KMS-11 (cell line): ENCODE data around the gene GPR176.

Experiments used
- H2AFZ ChIP-seq: fragments of 200-600 bp; sonication (generic); 2 replicates; pipeline ENCODE4 v1.6.1; 2016; ENCODE audit warnings: antibody characterized with exemption, mixed run types, low read depth
- H3K27ac ChIP-seq: fragments of 200-600 bp; sonication (generic); 2 replicates; pipeline ENCODE4 v1.6.1; 2016; ENCODE audit warnings: mild to moderate bottlenecking, mixed run types
- H3K27me3 ChIP-seq: fragments of 200-600 bp; sonication (generic); 2 replicates; pipeline ENCODE4 v1.6.1; 2017; ENCODE audit warnings: mild to moderate bottlenecking, low read depth, mixed run types, moderate library complexity; ENCODE audit not compliant: insufficient read depth
- H3K36me3 ChIP-seq: fragments of 200-600 bp; sonication (generic); 2 replicates; pipeline ENCODE4 v1.6.1; 2017; ENCODE audit warnings: mild to moderate bottlenecking, mixed run types; ENCODE audit not compliant: insufficient read depth
- H3K4me1 ChIP-seq: fragments of 200-600 bp; sonication (generic); 2 replicates; pipeline ENCODE4 v1.6.1; 2016; ENCODE audit warnings: mild to moderate bottlenecking, low read depth, mixed run types; ENCODE audit not compliant: poor library complexity, severe bottlenecking
- H3K4me2 ChIP-seq: fragments of 200-600 bp; sonication (generic); 2 replicates; pipeline ENCODE4 v1.7.0; 2016; ENCODE audit warnings: mild to moderate bottlenecking, mixed run types
- H3K4me3 ChIP-seq: fragments of 200-600 bp; sonication (generic); IDR thresholded peaks from 2 replicates; pipeline ENCODE4 v1.6.1; 2017; ENCODE audit warnings: low read depth, low read length, mixed read lengths; ENCODE audit not compliant: insufficient read depth
- H3K79me2 ChIP-seq: fragments of 200-600 bp; sonication (generic); 2 replicates; pipeline ENCODE4 v1.6.1; 2016; ENCODE audit warnings: low read depth, mixed run types; ENCODE audit not compliant: insufficient read depth
- H3K9ac ChIP-seq: fragments of 200-600 bp; sonication (generic); 2 replicates; pipeline ENCODE4 v1.6.1; 2016; ENCODE audit warnings: mild to moderate bottlenecking, mixed run types
- H4K20me1 ChIP-seq: fragments of 200-600 bp; sonication (generic); 2 replicates; pipeline ENCODE4 v1.6.1; 2016; ENCODE audit warnings: mild to moderate bottlenecking, mixed run types; ENCODE audit not compliant: insufficient read depth
- CTCF ChIP-seq: fragments of 200-600 bp; sonication (generic); conservative IDR thresholded peaks from 2 replicates; pipeline ENCODE4 v1.6.1; 2017; ENCODE audit warnings: low read depth, mild to moderate bottlenecking, antibody characterized with exemption, low read length, moderate library complexity, mixed read lengths

GPR176 gene

GRCh38 chr15:39788800-39789565, 131.1 kb downstream of the GPR176 start:
- no peak for TF ChIP-seq CTCF
- H3K4me1 ChIP-seq = peaks cover 49% of the 10 kb centered on the region
- H3K9ac ChIP-seq = no peak overlapping the region
- H2AFZ ChIP-seq = peak overlapping the region; percentile 6; the same call in 1 of the 2 replicates
- H3K36me3 ChIP-seq = no peaks in the 10 kb centered on the region
- H3K27me3 ChIP-seq = no peaks in the 10 kb centered on the region
- H3K79me2 ChIP-seq = peaks cover 5% of the 10 kb centered on the region; the same call in 1 of the 2 replicates
- no peaks in the 10 kb centered on the region for H4K20me1 ChIP-seq
- peak overlapping the region; percentile 62 for H3K4me2 ChIP-seq
- peak overlapping the region; percentile 45 for H3K27ac ChIP-seq
- no peak overlapping the region for H3K4me3 ChIP-seq

GRCh38 chr15:39788108-39788507, 132.0 kb downstream of the GPR176 start:
- peaks cover 54% of the 10 kb centered on the region for H3K4me1 ChIP-seq
- no peak overlapping the region for H3K4me3 ChIP-seq
- H3K27me3 ChIP-seq = no peaks in the 10 kb centered on the region
- peak overlapping the region; percentile 45 for H3K27ac ChIP-seq
- H3K79me2 ChIP-seq = peaks cover 8% of the 10 kb centered on the region; the same call in 1 of the 2 replicates
- peak overlapping the region; percentile 62 for H3K4me2 ChIP-seq
- H4K20me1 ChIP-seq = no peaks in the 10 kb centered on the region
- TF ChIP-seq CTCF = no peak
- no peak overlapping the region; the same call in 1 of the 2 replicates for H3K9ac ChIP-seq
- H2AFZ ChIP-seq = peak overlapping the region; percentile 6; the same call in 1 of the 2 replicates
- no peaks in the 10 kb centered on the region for H3K36me3 ChIP-seq

- H3K9ac ChIP-seq = no peak overlapping the region; the same call in 1 of the 2 replicates
- H3K27me3 ChIP-seq = no peaks in the 10 kb centered on the region
- peaks cover 54% of the 10 kb centered on the region for H3K4me1 ChIP-seq
- no peak for TF ChIP-seq CTCF
- H3K36me3 ChIP-seq = no peaks in the 10 kb centered on the region
- peaks cover 8% of the 10 kb centered on the region; the same call in 1 of the 2 replicates for H3K79me2 ChIP-seq
- peak overlapping the region; percentile 45; the same call in 1 of the 2 replicates for H3K27ac ChIP-seq
- H4K20me1 ChIP-seq = no peaks in the 10 kb centered on the region
- H3K4me3 ChIP-seq = no peak overlapping the region
- peak overlapping the region; percentile 62 for H3K4me2 ChIP-seq
- H2AFZ ChIP-seq = no peak overlapping the region
Observed at GRCh38 chr15:39787479-39787878, 132.6 kb downstream of the GPR176 start.

- Histone ChIP-seq H4K20me1 (no peaks in the 10 kb centered on the region), H2AFZ (no peak overlapping the region), H3K4me1 (peaks cover 54% of the 10 kb centered on the region), H3K27me3 (no peaks in the 10 kb centered on the region), H3K4me3 (no peak overlapping the region), H3K27ac (no peak overlapping the region), H3K79me2 (peaks cover 8% of the 10 kb centered on the region; the same call in 1 of the 2 replicates), H3K9ac (no peak overlapping the region), H3K36me3 (no peaks in the 10 kb centered on the region), H3K4me2 (peak overlapping the region; percentile 12; the same call in 1 of the 2 replicates)
- TF ChIP-seq CTCF = peak; percentile 76
Observed at GRCh38 chr15:39786447-39787056, 133.5 kb downstream of the GPR176 start.
